PFSK-1 (cell line): ENCODE results near the gene PRKN.

ENCODE experiments used
- POLR2AphosphoS5 ChIP-seq: IDR thresholded peaks from 2 replicates; pipeline ENCODE4 v1.6.1; 2012; ENCODE audit warnings: low read depth, mild to moderate bottlenecking, control low read depth, low read length, moderate library complexity
- SIN3A ChIP-seq: IDR thresholded peaks from 2 replicates; pipeline ENCODE4 v1.6.1; 2012; ENCODE audit warnings: mild to moderate bottlenecking, low read length, moderate library complexity, borderline replicate concordance; ENCODE audit not compliant: insufficient read depth
- TAF1 ChIP-seq: IDR thresholded peaks from 2 replicates; pipeline ENCODE4 v1.6.1; 2012; ENCODE audit warnings: low read length, control low read depth, borderline replicate concordance; ENCODE audit not compliant: insufficient read depth
- TF ChIP-seq, protein P1 (sequence below), 2 experiments: IDR thresholded peaks; 2 replicates each; pipeline versions ENCODE4 v1.6.1 to v1.8.0; 2011 to 2012; ENCODE audit warnings: low read depth in 2 of 2, low read length in 2 of 2, control low read depth in 1 of 2, inconsistent platforms in 1 of 2, mild to moderate bottlenecking in 1 of 2, moderate library complexity in 1 of 2; ENCODE audit not compliant: insufficient read depth in 1 of 2

DNA sequence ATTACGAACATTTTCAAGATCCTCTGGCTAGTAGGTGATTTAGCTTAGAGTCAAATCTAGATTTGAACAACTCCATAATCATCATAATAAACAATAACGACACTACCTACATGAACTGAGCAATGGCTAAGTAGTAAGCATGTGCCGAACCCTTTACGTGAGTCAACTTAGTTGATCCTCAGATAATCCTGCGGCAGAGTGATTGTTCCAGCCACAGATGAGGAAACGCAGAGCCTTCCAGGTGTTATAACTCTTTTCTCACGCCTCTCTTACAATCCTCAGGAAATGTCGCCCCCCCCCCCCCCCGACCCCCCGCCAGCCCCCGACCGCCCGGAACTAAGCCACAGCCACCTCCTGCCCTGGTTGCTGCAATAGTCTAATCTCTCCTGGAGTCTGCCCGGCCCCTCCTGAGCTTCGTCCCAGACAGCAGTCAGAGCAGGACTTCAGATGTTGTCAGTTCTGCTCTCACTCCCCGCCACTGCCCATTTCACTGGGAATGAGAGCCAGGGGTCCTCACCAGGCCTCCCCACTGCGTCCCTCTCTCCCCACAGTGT, 1312.2 kb downstream of the PRKN start:
- TF ChIP-seq POLR2AphosphoS5 (no peak), TAF1 (no peak), SIN3A (no peak)
- TF ChIP-seq, protein P1, sequence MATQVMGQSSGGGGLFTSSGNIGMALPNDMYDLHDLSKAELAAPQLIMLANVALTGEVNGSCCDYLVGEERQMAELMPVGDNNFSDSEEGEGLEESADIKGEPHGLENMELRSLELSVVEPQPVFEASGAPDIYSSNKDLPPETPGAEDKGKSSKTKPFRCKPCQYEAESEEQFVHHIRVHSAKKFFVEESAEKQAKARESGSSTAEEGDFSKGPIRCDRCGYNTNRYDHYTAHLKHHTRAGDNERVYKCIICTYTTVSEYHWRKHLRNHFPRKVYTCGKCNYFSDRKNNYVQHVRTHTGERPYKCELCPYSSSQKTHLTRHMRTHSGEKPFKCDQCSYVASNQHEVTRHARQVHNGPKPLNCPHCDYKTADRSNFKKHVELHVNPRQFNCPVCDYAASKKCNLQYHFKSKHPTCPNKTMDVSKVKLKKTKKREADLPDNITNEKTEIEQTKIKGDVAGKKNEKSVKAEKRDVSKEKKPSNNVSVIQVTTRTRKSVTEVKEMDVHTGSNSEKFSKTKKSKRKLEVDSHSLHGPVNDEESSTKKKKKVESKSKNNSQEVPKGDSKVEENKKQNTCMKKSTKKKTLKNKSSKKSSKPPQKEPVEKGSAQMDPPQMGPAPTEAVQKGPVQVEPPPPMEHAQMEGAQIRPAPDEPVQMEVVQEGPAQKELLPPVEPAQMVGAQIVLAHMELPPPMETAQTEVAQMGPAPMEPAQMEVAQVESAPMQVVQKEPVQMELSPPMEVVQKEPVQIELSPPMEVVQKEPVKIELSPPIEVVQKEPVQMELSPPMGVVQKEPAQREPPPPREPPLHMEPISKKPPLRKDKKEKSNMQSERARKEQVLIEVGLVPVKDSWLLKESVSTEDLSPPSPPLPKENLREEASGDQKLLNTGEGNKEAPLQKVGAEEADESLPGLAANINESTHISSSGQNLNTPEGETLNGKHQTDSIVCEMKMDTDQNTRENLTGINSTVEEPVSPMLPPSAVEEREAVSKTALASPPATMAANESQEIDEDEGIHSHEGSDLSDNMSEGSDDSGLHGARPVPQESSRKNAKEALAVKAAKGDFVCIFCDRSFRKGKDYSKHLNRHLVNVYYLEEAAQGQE (IDR thresholded peaks at IDR 0.05; ENCODE audit: insufficient read depth in 1 of 2, low read depth in 2 of 2, low read length in 2 of 2): no peak
